ENCODE measurements around the gene PARD3.

PARD3 gene

DNA sequence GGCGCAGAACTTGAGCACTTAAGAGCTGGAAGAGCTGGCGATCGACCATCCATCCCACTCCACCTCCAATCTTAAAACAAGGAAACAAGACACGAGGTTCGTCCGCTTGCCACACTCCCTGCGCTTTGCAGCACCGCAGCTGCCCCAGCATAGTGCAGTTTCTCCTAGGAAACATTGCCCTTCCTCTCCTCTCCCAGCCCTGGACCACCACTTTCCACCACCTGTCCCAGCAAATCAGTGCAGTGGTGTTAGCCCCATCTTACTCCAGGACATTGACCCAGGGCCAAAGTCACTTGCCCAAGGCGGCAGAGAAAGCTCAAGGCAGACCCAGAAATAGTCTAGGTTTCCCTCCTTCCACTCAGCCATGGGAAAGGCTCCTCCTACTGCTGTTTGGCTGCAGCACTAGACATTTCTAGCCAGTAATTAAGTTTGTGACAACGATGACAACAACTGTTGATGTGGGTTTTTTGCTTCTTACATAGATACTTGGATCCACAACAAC is 1.5 kb upstream of the PARD3 start:
- no peak overlapping the region for H2AFZ ChIP-seq (ENCODE audit: low read depth, low read length)
- ATAC-seq (ENCODE audit: insufficient read depth, low read depth) (no peak), DNase-seq (no peak)
- H3K4me1 ChIP-seq (ENCODE audit: insufficient read depth, low read length): peaks cover 34% of the 10 kb centered on the region
- TF ChIP-seq EZH2 (IDR thresholded peaks at IDR 0.05; ENCODE audit: borderline replicate concordance, low read depth, low read length, severe bottlenecking): peak; percentile 48
- TF ChIP-seq, protein P1, sequence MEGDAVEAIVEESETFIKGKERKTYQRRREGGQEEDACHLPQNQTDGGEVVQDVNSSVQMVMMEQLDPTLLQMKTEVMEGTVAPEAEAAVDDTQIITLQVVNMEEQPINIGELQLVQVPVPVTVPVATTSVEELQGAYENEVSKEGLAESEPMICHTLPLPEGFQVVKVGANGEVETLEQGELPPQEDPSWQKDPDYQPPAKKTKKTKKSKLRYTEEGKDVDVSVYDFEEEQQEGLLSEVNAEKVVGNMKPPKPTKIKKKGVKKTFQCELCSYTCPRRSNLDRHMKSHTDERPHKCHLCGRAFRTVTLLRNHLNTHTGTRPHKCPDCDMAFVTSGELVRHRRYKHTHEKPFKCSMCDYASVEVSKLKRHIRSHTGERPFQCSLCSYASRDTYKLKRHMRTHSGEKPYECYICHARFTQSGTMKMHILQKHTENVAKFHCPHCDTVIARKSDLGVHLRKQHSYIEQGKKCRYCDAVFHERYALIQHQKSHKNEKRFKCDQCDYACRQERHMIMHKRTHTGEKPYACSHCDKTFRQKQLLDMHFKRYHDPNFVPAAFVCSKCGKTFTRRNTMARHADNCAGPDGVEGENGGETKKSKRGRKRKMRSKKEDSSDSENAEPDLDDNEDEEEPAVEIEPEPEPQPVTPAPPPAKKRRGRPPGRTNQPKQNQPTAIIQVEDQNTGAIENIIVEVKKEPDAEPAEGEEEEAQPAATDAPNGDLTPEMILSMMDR (IDR thresholded peaks at IDR 0.05; ENCODE audit: borderline replicate concordance, extremely low read depth, low read length, poor library complexity, severe bottlenecking): no peak
- H3K36me3 ChIP-seq (ENCODE audit: insufficient read depth, low read length): no peaks in the 10 kb centered on the region
- peaks cover 31% of the 10 kb centered on the region for H3K79me2 ChIP-seq (ENCODE audit: insufficient read depth, low read length)
- H3K4me3 ChIP-seq (ENCODE audit: low read depth in 1 of 2, low read length in 2 of 2): peak overlapping the region in 1 of 2 experiments; percentile 60; a peak in 2 of 4 replicates
- H3K4me2 ChIP-seq (ENCODE audit: insufficient read depth, low read length): peak overlapping the region; percentile 69
- H3K27ac ChIP-seq (ENCODE audit: low read length): no peak overlapping the region
- peaks cover 25% of the 10 kb centered on the region for H4K20me1 ChIP-seq (ENCODE audit: insufficient read depth, low read length)
- H3K27me3 ChIP-seq (ENCODE audit: insufficient read depth, low read length, poor library complexity): peaks cover 8% of the 10 kb centered on the region
- no peaks in the 10 kb centered on the region for H3K9me3 ChIP-seq (ENCODE audit: insufficient read depth, low read length, severe bottlenecking)
- H3K9ac ChIP-seq (ENCODE audit: low read depth, low read length): peak overlapping the region; percentile 61; the same call in 1 of the 2 replicates

DNA sequence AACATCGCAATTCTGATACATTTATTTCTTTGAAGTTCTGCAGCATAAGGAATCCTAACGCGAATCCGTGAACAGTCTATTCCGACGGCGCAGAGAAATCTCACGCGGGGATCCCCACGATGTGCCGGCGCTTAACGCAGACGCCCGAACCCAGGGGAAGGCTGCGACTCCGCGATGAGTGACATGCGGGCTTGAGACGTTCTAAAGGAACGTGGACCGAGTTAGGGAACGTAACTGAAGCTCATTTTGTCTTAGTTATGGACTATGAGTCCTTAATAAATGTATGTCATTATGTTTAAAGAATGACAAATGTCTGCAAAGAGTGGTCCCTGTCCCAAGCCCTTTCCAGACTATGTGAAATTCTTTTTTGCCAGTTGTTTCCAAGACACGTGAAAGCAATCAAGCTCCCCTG is 995 bp upstream of the PARD3 start:
- H3K4me1 ChIP-seq (ENCODE audit: insufficient read depth, low read length): peaks cover 35% of the 10 kb centered on the region
- H2AFZ ChIP-seq (ENCODE audit: low read depth, low read length): peak overlapping the region; percentile 79
- H3K4me2 ChIP-seq (ENCODE audit: insufficient read depth, low read length): peak overlapping the region; percentile 69
- peak overlapping the region; percentile 61 for H3K9ac ChIP-seq (ENCODE audit: low read depth, low read length)
- peaks cover 8% of the 10 kb centered on the region for H3K27me3 ChIP-seq (ENCODE audit: insufficient read depth, low read length, poor library complexity)
- peaks cover 35% of the 10 kb centered on the region for H3K79me2 ChIP-seq (ENCODE audit: insufficient read depth, low read length)
- peaks cover 28% of the 10 kb centered on the region for H4K20me1 ChIP-seq (ENCODE audit: insufficient read depth, low read length)
- TF ChIP-seq, protein P1 (IDR thresholded peaks at IDR 0.05; ENCODE audit: borderline replicate concordance, extremely low read depth, low read length, poor library complexity, severe bottlenecking): no peak
- peak; percentile 52 for TF ChIP-seq EZH2 (IDR thresholded peaks at IDR 0.05; ENCODE audit: borderline replicate concordance, low read depth, low read length, severe bottlenecking)
- DNase-seq: no peak
- peak overlapping the region; percentile 40 to 60; a peak in 3 of 4 replicates for H3K4me3 ChIP-seq (ENCODE audit: low read depth in 1 of 2, low read length in 2 of 2)
- H3K27ac ChIP-seq (ENCODE audit: low read length): no peak overlapping the region; the same call in 1 of the 2 replicates
- no peak for ATAC-seq (ENCODE audit: insufficient read depth, low read depth)
- no peaks in the 10 kb centered on the region for H3K36me3 ChIP-seq (ENCODE audit: insufficient read depth, low read length)
- H3K9me3 ChIP-seq (ENCODE audit: insufficient read depth, low read length, severe bottlenecking): no peaks in the 10 kb centered on the region

DNA sequence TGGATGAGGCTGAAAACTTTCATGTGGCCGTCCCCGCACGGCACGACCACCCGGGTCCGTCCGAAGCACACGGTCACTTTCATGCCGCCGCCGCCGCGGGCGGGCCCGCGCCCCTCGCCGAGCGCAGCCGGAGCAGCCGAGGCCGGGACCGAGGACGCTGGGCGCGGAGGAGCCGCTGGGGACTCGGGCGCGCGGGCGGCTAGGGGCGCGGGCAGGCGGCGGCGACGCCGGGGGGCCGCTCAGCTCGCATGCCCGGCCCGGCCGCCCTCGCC is 247 bp downstream of the PARD3 start:
- Histone ChIP-seq H3K4me3 (ENCODE audit: low read depth in 1 of 2, low read length in 2 of 2) (peak overlapping the region; percentile 60 to 83; a peak in 3 of 4 replicates), H3K4me2 (ENCODE audit: insufficient read depth, low read length) (peak overlapping the region; percentile 69; the same call in 1 of the 2 replicates)

More for the DNA sequence above, 247 bp downstream of the PARD3 start:
- no peaks in the 10 kb centered on the region for H3K9me3 ChIP-seq (ENCODE audit: insufficient read depth, low read length, severe bottlenecking)
- peaks cover 8% of the 10 kb centered on the region for H3K27me3 ChIP-seq (ENCODE audit: insufficient read depth, low read length, poor library complexity)
- H2AFZ ChIP-seq (ENCODE audit: low read depth, low read length): peak overlapping the region; percentile 88
- no peaks in the 10 kb centered on the region for H3K36me3 ChIP-seq (ENCODE audit: insufficient read depth, low read length)
- peak; percentile 24 for ATAC-seq (ENCODE audit: insufficient read depth, low read depth)
- H3K27ac ChIP-seq (ENCODE audit: low read length): peak overlapping the region; percentile 77
- peaks cover 41% of the 10 kb centered on the region for H3K4me1 ChIP-seq (ENCODE audit: insufficient read depth, low read length)
- TF ChIP-seq, protein P1 (IDR thresholded peaks at IDR 0.05; ENCODE audit: borderline replicate concordance, extremely low read depth, low read length, poor library complexity, severe bottlenecking): no peak
- no peak for TF ChIP-seq EZH2 (IDR thresholded peaks at IDR 0.05; ENCODE audit: borderline replicate concordance, low read depth, low read length, severe bottlenecking)
- peaks cover 48% of the 10 kb centered on the region for H3K79me2 ChIP-seq (ENCODE audit: insufficient read depth, low read length)
- H3K9ac ChIP-seq (ENCODE audit: low read depth, low read length): peak overlapping the region; percentile 90
- no peak for DNase-seq
- peaks cover 41% of the 10 kb centered on the region for H4K20me1 ChIP-seq (ENCODE audit: insufficient read depth, low read length)
